Fibroblast of mammary gland (primary cell): ENCODE data around the gene THRB.

Experiments used
- DNase-seq: peaks from one replicate; pipeline ENCODE4 v3.0.0-alpha.2; 2010; ENCODE audit warnings: low read depth
- H3K4me3 ChIP-seq: 2 replicates; pipeline ENCODE4 v1.5.1; 2011; ENCODE audit warnings: low read depth, mild to moderate bottlenecking, low read length, moderate library complexity; ENCODE audit not compliant: control insufficient read depth
- TF ChIP-seq, protein P1 (sequence below): conservative IDR thresholded peaks from 2 replicates; pipeline ENCODE4 v1.5.1; 2011; ENCODE audit warnings: low read depth, low read length, inconsistent platforms; ENCODE audit not compliant: control insufficient read depth, insufficient read depth

THRB gene

DNA sequence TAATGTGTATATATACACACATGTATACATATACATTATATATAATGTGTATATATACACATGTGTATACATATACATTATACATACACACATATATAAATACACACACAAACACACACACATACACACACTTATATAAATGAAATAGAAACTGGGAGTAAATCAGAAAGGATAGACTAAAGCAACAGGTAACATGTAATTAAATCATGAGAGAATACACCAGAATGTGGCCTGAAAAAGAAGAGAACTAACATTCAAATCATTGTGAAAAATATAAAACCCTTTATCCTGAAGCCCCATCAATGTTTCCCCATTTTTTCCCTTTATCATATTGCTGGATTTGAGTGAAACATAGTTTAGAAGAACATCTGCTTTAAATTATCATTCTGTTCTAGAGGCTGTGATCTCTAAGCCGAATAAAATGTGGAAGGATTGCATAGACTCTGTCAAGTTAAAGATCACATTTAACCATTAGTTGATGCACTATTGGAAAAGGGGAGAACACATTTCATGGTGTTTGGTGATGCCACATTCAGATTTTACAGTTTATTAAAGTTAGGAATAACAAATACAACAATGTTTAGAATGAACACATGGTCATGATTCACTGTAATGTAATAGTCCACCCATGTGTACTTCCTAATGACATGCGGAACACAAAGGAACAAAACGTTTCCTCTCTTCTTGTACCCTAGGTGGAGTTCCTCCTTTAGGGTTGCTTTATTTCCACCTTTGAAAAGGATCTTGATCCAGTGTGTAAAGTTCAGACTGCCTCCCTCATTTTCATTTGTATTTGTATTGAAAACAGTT, 12.5 kb upstream of the THRB start:
- DNase-seq = peak; percentile 81
- H3K4me3 ChIP-seq = no peak overlapping the region
- TF ChIP-seq, protein P1, sequence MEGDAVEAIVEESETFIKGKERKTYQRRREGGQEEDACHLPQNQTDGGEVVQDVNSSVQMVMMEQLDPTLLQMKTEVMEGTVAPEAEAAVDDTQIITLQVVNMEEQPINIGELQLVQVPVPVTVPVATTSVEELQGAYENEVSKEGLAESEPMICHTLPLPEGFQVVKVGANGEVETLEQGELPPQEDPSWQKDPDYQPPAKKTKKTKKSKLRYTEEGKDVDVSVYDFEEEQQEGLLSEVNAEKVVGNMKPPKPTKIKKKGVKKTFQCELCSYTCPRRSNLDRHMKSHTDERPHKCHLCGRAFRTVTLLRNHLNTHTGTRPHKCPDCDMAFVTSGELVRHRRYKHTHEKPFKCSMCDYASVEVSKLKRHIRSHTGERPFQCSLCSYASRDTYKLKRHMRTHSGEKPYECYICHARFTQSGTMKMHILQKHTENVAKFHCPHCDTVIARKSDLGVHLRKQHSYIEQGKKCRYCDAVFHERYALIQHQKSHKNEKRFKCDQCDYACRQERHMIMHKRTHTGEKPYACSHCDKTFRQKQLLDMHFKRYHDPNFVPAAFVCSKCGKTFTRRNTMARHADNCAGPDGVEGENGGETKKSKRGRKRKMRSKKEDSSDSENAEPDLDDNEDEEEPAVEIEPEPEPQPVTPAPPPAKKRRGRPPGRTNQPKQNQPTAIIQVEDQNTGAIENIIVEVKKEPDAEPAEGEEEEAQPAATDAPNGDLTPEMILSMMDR = no peak

DNA sequence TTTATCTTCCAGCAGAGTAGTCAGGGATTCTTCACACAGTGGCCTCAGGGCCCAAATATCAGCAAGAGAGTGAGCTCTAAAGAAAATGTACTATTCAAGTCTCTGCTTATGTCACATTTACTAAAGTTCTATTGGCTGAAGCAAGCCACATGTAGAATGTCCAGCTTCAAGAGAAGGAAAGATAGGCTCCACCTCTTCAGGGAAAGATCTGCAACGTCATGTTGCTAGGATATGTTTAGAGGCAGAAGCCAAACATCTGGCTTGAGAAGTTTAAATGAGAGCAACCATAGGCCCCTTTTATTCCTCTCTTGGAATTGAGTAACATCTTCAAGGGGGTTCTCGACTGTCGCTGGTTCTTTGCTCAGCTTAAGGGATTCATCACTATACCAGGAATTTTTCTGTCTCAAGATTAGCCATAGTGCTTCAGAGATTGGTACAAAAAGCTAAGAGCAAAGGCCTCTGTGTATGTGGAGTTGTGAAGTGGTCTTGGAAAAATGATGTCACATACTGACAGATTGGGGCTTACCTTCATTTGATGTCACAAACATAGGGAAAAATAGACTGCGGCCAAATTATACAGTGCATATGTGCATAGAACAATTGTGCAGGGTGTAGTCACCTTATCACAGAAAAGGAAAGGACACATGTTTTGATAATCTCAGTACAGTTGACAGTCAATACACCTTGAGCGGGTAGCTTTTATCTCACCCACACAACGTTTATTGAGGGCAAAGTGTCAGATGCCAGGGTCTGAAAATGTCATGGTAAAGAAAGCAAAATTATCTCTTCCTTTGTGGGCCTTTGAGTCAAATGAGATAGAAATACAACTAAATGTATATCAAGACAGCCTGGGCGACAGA, 11.3 kb upstream of the THRB start:
- TF ChIP-seq, protein P1 = no peak
- peak overlapping the region; percentile 26 for H3K4me3 ChIP-seq
- DNase-seq = peak; percentile 95

DNA sequence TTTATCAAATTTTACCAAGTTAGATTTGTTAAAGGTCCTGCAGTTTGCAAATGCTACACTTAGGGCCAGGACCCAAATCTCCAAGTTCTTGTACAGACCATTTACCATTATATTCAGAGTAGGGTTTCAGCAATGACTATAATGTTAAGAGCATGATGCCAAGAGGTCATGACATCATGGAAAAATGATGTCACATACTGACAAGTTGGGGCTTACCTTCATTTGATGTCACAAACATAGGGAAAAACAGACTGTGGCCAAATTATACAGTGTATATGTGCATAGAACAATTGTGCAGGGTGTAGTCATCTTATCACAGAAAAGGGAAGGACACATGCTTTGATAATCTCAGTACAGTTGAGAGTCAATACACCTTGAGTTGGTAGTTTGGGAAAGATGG, 10.1 kb upstream of the THRB start:
- DNase-seq = no peak
- TF ChIP-seq, protein P1 = no peak
- H3K4me3 ChIP-seq = no peak overlapping the region

DNA sequence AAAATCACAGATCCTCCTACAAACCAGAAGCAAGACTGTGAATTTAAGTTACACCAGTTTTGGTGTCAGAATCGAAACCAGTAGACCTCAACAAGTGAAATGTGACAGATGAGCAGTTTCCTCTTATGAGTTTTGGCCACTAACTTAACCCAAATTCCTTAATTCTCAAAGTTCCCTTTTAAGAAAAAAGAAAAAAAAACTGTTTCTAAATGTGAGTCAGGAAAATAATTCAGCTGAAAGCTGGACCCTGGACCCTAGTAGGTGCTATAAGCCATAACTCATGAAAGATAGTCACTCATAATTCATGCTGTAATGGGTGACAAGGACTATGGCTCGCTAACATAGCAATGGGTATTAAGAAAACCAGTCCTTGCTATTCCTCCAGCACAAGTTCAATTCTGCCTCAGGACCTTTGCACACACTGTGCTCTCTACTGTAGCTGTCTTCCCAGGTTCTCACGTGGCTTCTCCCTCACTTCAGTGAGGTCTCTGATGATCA, 9.0 kb upstream of the THRB start:
- DNase-seq = no peak
- TF ChIP-seq, protein P1 = no peak
- no peak overlapping the region for H3K4me3 ChIP-seq

DNA sequence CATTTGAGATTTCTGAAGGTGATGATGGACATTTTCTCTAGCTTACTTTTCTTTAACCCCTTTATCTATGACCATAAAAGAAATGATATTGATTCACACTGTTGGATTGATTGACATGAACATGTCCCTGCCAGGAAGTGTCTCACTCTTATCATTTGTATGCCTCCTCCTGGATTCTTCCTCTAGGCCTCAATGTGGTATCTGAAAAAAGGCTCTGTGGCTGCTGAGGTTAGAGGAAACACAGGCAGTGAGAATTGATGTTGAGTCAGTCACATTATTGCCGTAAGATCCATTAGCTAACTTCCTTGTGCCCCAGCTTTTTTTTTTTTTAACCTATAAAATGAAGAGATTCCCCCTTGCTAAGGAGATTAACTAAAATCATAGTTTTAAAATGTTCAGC, 8.0 kb upstream of the THRB start:
- no peak overlapping the region for H3K4me3 ChIP-seq
- peak; percentile 75 for DNase-seq
- TF ChIP-seq, protein P1 = no peak

DNA sequence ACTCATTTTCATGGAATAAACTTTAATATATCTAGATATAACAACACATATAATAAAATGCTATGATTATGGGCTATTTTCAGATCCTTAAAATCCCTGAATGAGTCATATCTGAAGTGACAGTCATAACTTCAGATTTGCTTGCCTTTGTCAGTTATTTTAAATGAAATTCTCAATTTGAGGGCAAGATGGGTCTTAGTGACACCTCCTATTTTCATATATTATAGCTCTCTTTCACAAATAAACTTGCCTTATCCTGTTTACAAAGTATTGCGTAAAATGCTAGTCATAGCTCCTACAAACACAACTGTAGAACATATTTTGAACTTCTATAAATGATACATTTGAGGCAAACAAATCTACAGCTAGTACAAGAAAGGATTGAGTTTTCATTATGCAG, 6.2 kb upstream of the THRB start:
- no peak overlapping the region for H3K4me3 ChIP-seq
- TF ChIP-seq, protein P1 = no peak
- DNase-seq = no peak
